DOHH2 (cell line): ENCODE results near the gene RBL1.
"Not testable (repeated sequence)": the region's sequence is repeated elsewhere in the genome, so short reads cannot be mapped to it uniquely, and the experiment has no call there.

Experiments
- EZH2phosphoT487 ChIP-seq: fragments of 200-600 bp; sonication (generic); IDR thresholded peaks from 2 replicates; pipeline ENCODE4 v1.6.1; 2017; ENCODE audit warnings: borderline replicate concordance, mild to moderate bottlenecking, antibody characterized with exemption, low read length, moderate library complexity, mixed read lengths
- TF ChIP-seq, protein P1 (sequence below): fragments of 200-600 bp; sonication (generic); IDR thresholded peaks from one replicate; pipeline ENCODE4 v1.5.1; 2014; ENCODE audit warnings: antibody characterized with exemption, mild to moderate bottlenecking, low read depth, low read length; ENCODE audit not compliant: poor library complexity, severe bottlenecking

DNA sequence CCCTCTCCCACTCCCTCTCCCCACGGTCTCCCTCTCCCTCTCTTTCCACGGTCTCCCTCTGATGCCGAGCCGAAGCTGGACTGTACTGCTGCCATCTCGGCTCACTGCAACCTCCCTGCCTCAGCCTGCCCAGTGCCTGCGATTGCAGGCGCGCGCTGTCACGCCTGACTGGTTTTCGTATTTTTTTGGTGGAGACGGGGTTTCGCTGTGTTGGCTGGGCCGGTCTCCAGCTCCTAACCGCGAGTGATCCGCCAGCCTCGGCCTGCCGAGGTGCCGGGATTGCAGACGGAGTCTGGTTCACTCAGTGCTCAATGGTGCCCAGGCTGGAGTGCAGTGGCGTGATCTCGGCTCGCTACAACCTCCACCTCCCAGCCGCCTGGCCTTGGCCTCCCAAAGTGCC is 83.9 kb downstream of the RBL1 start:
- TF ChIP-seq, protein P1, sequence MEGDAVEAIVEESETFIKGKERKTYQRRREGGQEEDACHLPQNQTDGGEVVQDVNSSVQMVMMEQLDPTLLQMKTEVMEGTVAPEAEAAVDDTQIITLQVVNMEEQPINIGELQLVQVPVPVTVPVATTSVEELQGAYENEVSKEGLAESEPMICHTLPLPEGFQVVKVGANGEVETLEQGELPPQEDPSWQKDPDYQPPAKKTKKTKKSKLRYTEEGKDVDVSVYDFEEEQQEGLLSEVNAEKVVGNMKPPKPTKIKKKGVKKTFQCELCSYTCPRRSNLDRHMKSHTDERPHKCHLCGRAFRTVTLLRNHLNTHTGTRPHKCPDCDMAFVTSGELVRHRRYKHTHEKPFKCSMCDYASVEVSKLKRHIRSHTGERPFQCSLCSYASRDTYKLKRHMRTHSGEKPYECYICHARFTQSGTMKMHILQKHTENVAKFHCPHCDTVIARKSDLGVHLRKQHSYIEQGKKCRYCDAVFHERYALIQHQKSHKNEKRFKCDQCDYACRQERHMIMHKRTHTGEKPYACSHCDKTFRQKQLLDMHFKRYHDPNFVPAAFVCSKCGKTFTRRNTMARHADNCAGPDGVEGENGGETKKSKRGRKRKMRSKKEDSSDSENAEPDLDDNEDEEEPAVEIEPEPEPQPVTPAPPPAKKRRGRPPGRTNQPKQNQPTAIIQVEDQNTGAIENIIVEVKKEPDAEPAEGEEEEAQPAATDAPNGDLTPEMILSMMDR = not testable (repeated sequence)
- TF ChIP-seq EZH2phosphoT487 = not testable (repeated sequence)
